ENCODE data around the gene GFRA4. TPM values are rescaled to one million over a fixed set of nuclear protein-coding genes. Genes with fewer than 3 reads are reported as not detected.

GFRA4 gene
- total RNA-seq, 1 experiment from 2014 or later, result not detected

DNA sequence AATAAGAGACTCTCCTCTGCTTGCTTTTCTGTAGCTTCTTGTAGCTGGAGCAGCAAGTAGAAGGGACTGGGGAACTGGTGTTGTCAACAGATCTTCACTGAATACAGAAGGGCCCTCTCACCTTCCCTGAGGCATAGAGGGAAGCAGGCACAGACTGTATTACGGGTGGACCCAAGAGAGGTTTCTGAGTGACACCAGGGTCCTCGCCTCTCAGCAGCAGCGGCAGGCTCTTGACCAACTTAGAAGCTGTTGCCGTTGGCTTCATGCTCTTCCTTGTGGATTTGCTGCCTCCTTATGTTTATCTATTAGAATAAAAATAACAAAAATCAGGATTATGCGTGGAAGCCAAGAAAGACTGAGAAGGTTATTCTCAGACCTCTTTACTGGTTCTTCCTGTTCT is 31.7 kb downstream of the GFRA4 start (continued):
- TF ChIP-seq POLR2AphosphoS5 (IDR thresholded peaks at IDR 0.05; ENCODE audit: low read depth, low read length) (no peak), YY1 (IDR thresholded peaks at IDR 0.05; ENCODE audit: extremely low read depth, insufficient replicate concordance, low read depth, low read length) (no peak), RAD21 (IDR thresholded peaks at IDR 0.05; ENCODE audit: low read depth) (no peak), ZNF274 (IDR thresholded peaks at IDR 0.05; ENCODE audit: low read depth, low read length) (no peak), CEBPB (IDR thresholded peaks at IDR 0.05; ENCODE audit: low read depth) (no peak)
- TF ChIP-seq, protein P1, sequence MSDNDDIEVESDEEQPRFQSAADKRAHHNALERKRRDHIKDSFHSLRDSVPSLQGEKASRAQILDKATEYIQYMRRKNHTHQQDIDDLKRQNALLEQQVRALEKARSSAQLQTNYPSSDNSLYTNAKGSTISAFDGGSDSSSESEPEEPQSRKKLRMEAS (IDR thresholded peaks at IDR 0.05), result no peak
- TF ChIP-seq, protein P2, sequence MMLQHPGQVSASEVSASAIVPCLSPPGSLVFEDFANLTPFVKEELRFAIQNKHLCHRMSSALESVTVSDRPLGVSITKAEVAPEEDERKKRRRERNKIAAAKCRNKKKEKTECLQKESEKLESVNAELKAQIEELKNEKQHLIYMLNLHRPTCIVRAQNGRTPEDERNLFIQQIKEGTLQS (IDR thresholded peaks at IDR 0.05), result no peak

DNA sequence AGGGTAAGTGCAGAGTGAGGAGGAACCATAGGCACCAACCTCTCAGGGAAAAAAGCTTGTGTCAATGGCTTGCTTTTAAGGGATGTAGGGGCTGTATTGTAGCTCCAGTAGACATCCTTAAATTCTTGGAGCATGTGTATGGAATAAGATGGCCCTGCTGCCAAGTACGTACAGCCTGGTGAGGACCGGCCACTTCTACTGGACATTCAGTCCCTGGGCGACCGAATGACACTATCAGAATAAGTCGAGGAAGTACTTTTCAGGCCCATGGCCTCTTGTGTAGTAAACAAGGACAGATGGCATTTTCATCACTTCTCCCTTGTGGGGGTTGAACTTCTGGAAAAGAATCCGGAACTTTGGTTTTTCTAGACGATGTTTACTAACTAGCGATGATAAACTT is 32.8 kb downstream of the GFRA4 start:
- ATAC-seq (no peak), DNase-seq (ENCODE audit: low read depth, low spot score) (no peak)
- no TSS peak for BruUV-seq (replicated peaks)
- Histone ChIP-seq H3K9me2 (ENCODE audit: insufficient read depth) (no peaks in the 10 kb centered on the region), H3K27me3 (ENCODE audit: insufficient read depth, low read length) (no peaks in the 10 kb centered on the region), H3K9me3 (ENCODE audit: control insufficient read depth in 1 of 2, insufficient read depth in 1 of 2, low read depth in 1 of 2, low read length in 2 of 2) (no peaks in the 10 kb centered on the region), H3K4me1 (ENCODE audit: control insufficient read depth in 1 of 2, insufficient read depth in 2 of 2, low read length in 2 of 2) (no peaks in the 10 kb centered on the region), H3K27ac (ENCODE audit: low read depth, low read length) (no peak overlapping the region), H3K79me2 (ENCODE audit: insufficient read depth, low read length) (no peaks in the 10 kb centered on the region), H2AFZ (ENCODE audit: low read depth, low read length, poor library complexity, severe bottlenecking) (no peak overlapping the region), H3K4me2 (ENCODE audit: low read length) (no peak overlapping the region), H3K4me3 (replicated peaks in 1 of 2; ENCODE audit: low read depth in 1 of 2, low read length in 2 of 2) (no peak overlapping the region), H4K20me1 (ENCODE audit: insufficient read depth) (no peaks in the 10 kb centered on the region), H3K36me3 (ENCODE audit: control insufficient read depth in 1 of 2, insufficient read depth in 2 of 2, low read length in 2 of 2) (no peaks in the 10 kb centered on the region; a peak in 1 of 4 replicates), H3K9ac (ENCODE audit: low read length) (no peak overlapping the region)
- intact Hi-C loops (cut with micrococcal nuclease), result no loop called here
- ChIA-PET POLR2A (no interaction called here), RAD21 (ENCODE audit: low non-redundant PET in 1 of 2, low total read pairs in 2 of 2, uncharacterized antibody in 2 of 2, unreplicated experiment in 2 of 2) (no interaction called here), CTCF (interaction anchor here (1.3 kb wide), 1 partner anchor 67 kb away, joined by 5 read pairs; no protein-coding TSS in a partner anchor)
- TF ChIP-seq EZH2 (IDR thresholded peaks at IDR 0.05) (no peak), ZFX (IDR thresholded peaks at IDR 0.05) (no peak), EZH2phosphoT487 (IDR thresholded peaks at IDR 0.05; ENCODE audit: borderline replicate concordance) (no peak), FOSL1 (IDR thresholded peaks at IDR 0.05; ENCODE audit: low read depth) (no peak), SP1 (IDR thresholded peaks at IDR 0.05; ENCODE audit: low read depth) (no peak), RAD21 (IDR thresholded peaks at IDR 0.05; ENCODE audit: low read depth) (no peak), POLR2A (IDR thresholded peaks at IDR 0.05; ENCODE audit: borderline replicate concordance, extremely low read depth, insufficient read depth, insufficient read length) (no peak), SRF (IDR thresholded peaks at IDR 0.05; ENCODE audit: low read depth) (no peak), ZNF274 (IDR thresholded peaks at IDR 0.05; ENCODE audit: low read depth, low read length) (no peak), POLR2AphosphoS5 (IDR thresholded peaks at IDR 0.05; ENCODE audit: low read depth, low read length) (no peak), CBX3 (IDR thresholded peaks at IDR 0.05; ENCODE audit: low read depth) (no peak)
- TF ChIP-seq, protein P1 (IDR thresholded peaks at IDR 0.05), result no peak
- TF ChIP-seq, protein P3, sequence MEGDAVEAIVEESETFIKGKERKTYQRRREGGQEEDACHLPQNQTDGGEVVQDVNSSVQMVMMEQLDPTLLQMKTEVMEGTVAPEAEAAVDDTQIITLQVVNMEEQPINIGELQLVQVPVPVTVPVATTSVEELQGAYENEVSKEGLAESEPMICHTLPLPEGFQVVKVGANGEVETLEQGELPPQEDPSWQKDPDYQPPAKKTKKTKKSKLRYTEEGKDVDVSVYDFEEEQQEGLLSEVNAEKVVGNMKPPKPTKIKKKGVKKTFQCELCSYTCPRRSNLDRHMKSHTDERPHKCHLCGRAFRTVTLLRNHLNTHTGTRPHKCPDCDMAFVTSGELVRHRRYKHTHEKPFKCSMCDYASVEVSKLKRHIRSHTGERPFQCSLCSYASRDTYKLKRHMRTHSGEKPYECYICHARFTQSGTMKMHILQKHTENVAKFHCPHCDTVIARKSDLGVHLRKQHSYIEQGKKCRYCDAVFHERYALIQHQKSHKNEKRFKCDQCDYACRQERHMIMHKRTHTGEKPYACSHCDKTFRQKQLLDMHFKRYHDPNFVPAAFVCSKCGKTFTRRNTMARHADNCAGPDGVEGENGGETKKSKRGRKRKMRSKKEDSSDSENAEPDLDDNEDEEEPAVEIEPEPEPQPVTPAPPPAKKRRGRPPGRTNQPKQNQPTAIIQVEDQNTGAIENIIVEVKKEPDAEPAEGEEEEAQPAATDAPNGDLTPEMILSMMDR (IDR thresholded peaks at IDR 0.05 in 2 of 3, conservative IDR thresholded peaks at IDR 0.05 in 1 of 3; ENCODE audit: borderline replicate concordance in 1 of 3, insufficient read depth in 1 of 3, low read depth in 2 of 3, low read length in 2 of 3), result no peak
- TF ChIP-seq, protein P4, sequence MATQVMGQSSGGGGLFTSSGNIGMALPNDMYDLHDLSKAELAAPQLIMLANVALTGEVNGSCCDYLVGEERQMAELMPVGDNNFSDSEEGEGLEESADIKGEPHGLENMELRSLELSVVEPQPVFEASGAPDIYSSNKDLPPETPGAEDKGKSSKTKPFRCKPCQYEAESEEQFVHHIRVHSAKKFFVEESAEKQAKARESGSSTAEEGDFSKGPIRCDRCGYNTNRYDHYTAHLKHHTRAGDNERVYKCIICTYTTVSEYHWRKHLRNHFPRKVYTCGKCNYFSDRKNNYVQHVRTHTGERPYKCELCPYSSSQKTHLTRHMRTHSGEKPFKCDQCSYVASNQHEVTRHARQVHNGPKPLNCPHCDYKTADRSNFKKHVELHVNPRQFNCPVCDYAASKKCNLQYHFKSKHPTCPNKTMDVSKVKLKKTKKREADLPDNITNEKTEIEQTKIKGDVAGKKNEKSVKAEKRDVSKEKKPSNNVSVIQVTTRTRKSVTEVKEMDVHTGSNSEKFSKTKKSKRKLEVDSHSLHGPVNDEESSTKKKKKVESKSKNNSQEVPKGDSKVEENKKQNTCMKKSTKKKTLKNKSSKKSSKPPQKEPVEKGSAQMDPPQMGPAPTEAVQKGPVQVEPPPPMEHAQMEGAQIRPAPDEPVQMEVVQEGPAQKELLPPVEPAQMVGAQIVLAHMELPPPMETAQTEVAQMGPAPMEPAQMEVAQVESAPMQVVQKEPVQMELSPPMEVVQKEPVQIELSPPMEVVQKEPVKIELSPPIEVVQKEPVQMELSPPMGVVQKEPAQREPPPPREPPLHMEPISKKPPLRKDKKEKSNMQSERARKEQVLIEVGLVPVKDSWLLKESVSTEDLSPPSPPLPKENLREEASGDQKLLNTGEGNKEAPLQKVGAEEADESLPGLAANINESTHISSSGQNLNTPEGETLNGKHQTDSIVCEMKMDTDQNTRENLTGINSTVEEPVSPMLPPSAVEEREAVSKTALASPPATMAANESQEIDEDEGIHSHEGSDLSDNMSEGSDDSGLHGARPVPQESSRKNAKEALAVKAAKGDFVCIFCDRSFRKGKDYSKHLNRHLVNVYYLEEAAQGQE (IDR thresholded peaks at IDR 0.05; ENCODE audit: low read depth), result no peak
- TF ChIP-seq, protein P5, sequence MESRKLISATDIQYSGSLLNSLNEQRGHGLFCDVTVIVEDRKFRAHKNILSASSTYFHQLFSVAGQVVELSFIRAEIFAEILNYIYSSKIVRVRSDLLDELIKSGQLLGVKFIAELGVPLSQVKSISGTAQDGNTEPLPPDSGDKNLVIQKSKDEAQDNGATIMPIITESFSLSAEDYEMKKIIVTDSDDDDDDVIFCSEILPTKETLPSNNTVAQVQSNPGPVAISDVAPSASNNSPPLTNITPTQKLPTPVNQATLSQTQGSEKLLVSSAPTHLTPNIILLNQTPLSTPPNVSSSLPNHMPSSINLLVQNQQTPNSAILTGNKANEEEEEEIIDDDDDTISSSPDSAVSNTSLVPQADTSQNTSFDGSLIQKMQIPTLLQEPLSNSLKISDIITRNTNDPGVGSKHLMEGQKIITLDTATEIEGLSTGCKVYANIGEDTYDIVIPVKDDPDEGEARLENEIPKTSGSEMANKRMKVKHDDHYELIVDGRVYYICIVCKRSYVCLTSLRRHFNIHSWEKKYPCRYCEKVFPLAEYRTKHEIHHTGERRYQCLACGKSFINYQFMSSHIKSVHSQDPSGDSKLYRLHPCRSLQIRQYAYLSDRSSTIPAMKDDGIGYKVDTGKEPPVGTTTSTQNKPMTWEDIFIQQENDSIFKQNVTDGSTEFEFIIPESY (IDR thresholded peaks at IDR 0.05; ENCODE audit: extremely low read depth, insufficient replicate concordance, low read length), result no peak
